Activated T-cell treated with anti-CD3 and anti-CD28 coated beads, Interleukin-2, amount 50 U/mL, for 1 hour (primary cell): ENCODE data around the gene MORN3.
"Not testable (repeated sequence)": the region's sequence is repeated elsewhere in the genome, so short reads cannot be mapped to it uniquely, and the experiment has no call there.

ENCODE experiments used
- DNase-seq: peaks from one replicate; pipeline ENCODE4 v3.0.0-alpha.2; 2020

MORN3 gene, protein sequence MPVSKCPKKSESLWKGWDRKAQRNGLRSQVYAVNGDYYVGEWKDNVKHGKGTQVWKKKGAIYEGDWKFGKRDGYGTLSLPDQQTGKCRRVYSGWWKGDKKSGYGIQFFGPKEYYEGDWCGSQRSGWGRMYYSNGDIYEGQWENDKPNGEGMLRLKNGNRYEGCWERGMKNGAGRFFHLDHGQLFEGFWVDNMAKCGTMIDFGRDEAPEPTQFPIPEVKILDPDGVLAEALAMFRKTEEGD

DNA sequence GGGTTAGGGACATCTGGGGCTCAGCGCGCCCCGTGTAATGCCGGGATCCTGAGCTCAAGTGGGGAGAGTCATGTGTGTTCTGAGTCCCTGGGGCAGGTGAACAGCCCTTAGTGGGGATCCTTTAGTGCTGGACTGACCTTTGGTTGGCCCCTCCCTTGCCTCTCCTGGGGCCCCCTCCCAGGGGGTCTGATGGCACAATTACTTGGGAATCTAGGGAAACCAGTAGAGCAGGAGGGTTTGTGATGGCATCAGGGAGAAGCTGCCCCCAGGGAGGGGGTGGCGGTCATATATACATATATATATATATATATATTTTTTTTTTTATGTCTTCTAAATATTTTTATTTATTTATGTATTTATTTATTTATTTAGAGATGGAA, at the start of gene MORN3:
MORN3 (minus strand) TSS at position 134 of the 380 bp plus-strand sequence. CDS start 171 bp downstream, outside the sequence.
- no peak for DNase-seq

- DNase-seq, result no peak
Observed at GRCh38 chr12:121718653-121719239, 49.3 kb upstream of the MORN3 start.

GRCh38 chr12:121717041-121717699, 47.7 kb upstream of the MORN3 start:
- no peak for DNase-seq

- no peak for DNase-seq
Observed at GRCh38 chr12:121715862-121716435, 46.5 kb upstream of the MORN3 start.

DNA sequence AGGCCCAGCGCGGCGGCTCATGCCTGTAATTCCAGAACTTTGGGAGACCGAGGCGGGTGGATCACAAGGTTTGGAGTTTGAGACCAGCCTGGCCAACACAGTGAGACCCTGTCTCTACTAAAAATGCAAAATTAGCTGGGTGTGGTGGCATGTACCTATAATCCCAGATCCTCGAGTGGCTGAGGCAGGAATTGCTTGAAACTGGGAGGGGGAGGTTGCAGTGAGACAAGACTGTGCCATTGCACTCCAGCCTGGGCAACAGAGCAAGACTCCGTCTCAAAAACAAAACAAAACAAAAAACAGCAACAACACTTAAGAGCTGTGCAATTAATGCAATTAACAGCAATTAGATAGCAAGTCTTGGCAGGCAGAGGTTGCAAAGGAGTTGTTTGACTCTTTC, 45.6 kb upstream of the MORN3 start:
- DNase-seq, result not testable (repeated sequence)

DNA sequence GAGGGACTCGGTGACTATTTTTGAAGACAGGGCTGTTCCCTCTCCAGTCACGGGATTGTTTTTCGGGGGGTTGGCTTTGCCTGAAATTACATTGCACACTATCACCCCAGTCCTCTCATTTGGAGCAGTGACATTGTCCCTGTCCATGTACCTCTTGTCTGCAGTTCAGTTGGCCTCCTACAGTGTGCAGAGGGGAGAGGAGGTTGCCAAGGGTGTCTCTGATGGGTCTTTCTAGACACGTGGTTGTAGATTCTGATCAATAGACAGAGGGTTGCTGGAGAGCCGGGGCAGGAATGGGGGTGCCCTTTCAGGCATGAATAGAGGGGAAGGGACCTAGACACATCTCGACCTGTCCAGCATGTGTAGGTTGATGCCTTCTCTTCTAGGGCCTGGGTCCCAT, 44.3 kb upstream of the MORN3 start:
- DNase-seq, result no peak

GRCh38 chr12:121713257-121713777, 43.9 kb upstream of the MORN3 start:
- DNase-seq, result no peak

DNA sequence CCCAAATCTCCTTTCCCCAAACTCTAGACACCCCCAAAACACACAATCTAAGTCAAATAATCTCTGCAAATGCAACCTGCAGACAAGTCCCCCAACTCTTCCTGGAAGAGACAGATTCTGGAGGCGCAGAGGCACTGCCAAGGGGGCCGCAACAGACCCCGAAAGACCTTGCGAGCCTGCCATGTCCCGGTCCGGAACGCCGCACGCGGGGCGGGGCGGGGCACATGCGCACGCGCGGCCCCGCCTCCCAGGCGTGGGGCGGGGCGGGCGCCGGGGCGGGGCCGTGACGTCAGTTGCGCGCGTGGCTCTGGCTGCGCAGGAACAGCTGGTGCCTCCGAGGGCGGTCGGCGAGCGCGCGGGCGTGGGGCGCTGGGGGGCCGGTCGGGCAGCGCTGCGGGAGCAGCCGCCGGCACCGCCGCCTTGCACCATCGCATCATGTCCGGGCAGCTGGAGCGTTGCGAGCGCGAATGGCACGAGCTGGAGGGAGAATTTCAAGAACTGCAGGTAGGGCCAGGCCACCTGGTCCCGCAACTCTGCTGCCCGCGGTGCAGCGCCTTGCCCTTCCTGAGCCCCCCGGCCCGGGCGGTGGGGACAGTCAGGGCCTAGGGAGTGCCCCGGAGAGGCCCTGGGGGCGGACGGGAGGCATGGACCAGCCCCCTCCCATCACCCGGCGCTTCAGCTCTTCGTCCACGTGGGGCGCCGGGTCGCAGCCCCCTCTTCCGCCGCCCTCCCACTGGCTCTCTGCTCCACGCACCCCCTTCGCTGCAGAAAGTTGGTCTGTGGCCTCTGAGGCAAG, 43.2 kb upstream of the MORN3 start, which contains the start of gene TMEM120B:
TMEM120B (plus strand) TSS at position 292 of the 796 bp plus-strand sequence; CDS start at position 436, 144 bp downstream.
- DNase-seq, result peak; percentile 90

DNA sequence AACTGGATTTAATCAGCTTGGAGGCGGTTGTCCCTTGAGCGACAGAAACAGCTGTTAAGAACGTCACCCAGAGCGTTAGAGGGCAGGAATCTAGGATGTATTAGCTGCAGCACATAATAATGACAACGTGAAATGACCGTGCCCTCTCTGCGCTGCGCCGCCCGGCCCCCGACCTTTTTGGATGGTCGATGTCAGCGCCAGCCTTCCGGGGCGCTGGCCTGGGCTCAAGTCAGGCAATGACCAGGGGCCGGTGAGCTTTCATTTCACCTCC, 42.7 kb upstream of the MORN3 start:
- DNase-seq, result no peak

GRCh38 chr12:121711361-121712189, 42.1 kb upstream of the MORN3 start:
- DNase-seq, result no peak

DNA sequence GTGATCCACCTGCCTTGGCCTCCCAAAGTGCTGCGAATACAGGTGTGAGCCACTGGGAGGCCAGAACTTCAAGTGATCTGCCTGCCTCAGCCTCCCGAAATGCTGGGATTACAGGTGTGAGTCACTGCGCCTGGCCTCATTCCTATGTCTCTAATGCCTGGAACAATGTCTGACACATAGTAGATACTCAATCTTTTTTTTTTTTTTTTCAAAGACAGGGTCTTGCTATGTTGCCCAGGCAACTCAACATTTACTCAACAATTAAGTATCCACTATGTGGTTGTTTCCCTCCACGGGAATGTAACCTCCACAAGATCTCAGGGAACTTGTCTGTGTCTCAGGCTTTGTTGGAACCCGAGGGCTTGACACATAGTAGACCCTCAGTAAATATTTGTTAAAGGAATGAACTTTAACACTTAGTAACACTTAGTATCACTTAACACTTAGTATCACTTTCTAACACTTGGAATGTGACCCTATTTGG, 40.1 kb upstream of the MORN3 start:
- DNase-seq, result no peak

DNA sequence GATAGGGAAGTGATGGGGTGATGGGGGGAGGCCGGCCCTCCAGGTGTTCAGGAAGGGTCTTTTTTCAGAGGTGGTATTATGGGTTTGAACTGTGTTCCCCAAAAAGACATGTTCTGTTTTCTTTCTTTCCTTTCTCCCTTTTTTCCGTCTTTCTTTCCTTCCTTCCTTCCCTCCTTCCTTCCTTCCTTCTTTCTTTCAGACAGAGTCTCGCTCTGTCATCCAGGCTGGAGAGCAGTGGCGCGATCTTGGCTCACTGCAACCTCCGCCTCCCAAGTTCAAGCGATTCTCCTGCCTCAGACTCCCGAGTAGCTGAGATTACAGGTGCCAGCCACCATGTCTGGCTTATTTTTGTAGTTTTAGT, 39.6 kb upstream of the MORN3 start:
- DNase-seq, result not testable (repeated sequence)

DNA sequence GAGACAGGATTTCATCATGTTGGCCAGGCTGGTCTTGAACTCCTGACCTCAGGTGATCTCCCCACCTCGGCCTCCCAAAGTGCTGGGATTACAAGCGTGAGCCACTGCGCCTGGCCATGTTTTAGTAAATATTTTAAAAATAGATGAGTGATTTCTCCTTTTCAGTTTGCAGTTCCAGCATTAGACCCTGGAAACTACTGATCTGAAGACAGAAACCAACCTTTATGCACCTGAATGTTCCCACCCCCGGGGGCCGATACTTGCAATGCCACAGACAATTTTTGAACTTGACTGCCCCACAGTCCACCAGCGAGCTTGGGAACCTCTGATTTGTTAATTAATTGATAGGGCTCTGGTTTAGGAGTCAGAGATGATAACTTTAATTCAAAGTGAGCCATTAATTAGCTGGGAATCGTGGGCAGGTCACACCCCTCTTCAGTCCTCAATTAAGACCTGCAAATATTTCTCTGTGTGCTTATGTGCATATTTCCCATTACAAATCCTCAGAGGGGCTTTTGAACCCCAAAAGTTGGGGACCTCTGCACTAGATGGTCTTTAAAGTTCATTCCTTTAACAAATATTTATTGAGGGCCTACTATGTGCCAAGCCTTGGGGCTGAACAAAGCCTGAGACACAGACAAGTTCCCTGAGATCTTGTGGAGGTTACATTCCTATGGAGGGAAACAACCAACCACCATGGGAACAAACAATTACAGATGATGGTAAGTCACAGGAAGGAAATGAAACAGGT, 39.0 kb upstream of the MORN3 start:
- no peak for DNase-seq

GRCh38 chr12:121705514-121705913, 36.1 kb upstream of the MORN3 start:
- DNase-seq, result no peak

GRCh38 chr12:121702944-121703343, 33.5 kb upstream of the MORN3 start:
- no peak for DNase-seq

DNA sequence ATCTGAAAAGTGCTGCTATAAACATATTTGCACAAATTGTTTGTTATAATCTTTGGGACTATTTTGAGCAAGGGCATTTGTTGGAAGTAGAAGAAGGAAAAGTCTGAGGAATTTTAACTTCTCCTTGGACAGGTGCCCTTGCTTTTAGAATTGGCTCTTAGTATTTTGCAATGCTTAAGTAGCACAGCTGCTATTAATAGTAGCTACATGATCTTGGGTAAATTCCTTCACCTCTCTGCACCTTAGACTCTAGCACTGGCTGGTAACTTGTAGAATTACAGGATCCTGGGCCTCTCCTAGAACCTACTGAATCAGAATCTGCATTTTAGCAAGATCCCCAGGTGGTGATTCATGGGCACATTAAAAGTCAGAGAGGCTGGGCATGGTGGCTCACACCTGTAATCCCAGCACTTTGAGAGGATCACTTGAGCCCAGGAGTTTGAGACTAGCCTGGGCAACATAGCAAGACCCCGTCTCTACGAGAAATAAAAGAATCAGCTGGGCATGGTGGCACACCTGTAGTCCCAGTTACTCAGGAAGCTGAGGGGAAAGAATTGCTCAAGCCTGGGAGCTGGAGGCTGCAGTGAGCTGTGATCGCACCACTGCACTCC, 32.3 kb upstream of the MORN3 start:
- DNase-seq, result no peak

- not testable (repeated sequence) for DNase-seq
Observed at GRCh38 chr12:121697861-121698260, 28.4 kb upstream of the MORN3 start.

GRCh38 chr12:121697093-121697698, 27.7 kb upstream of the MORN3 start:
- no peak for DNase-seq

DNA sequence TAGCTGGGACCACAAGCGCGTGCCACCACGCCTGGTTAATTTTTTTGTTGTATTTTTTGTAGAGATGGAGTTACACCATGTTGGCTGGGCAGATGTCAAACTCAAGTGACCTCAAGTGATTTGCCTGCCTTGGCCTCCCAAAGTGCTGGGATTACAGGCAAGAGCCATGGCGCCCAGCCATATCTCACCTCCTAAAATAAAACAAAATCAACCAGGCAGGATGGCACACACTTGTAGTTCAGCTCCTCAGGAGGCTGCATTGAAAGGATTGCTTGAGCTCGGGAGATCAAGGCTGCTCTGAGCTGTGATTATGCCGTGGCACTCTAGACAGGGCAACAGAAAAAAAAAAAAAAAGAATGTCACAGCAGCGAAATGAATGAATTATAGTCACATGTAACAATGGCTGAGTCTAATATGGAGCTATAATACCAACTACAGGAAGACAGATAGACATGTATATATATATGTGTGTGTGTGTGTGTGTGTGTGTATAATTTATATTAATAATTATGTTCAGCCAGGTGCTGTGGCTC, 23.8 kb upstream of the MORN3 start:
- no peak for DNase-seq

- not testable (repeated sequence) for DNase-seq
Observed at GRCh38 chr12:121692744-121693143, 23.3 kb upstream of the MORN3 start.
